ENCODE measurements around the gene RRM2.

GRCh38 chr2:10136101-10136934 is 13.8 kb downstream of the RRM2 start:
- TF ChIP-seq YY1 (IDR thresholded peaks at IDR 0.05; ENCODE audit: extremely low read depth, insufficient replicate concordance, low read depth, low read length) (no peak), JUND (IDR thresholded peaks at IDR 0.05) (0 out of 2 replicates have a peak, but pooled peaks have one; percentile 1), ELF1 (IDR thresholded peaks at IDR 0.05; ENCODE audit: borderline replicate concordance, low read depth) (no peak), POLR2A (IDR thresholded peaks at IDR 0.05; ENCODE audit: borderline replicate concordance, extremely low read depth, insufficient read depth, insufficient read length) (peak; percentile 30), SRF (IDR thresholded peaks at IDR 0.05; ENCODE audit: low read depth) (no peak)
- TF ChIP-seq, protein P1, sequence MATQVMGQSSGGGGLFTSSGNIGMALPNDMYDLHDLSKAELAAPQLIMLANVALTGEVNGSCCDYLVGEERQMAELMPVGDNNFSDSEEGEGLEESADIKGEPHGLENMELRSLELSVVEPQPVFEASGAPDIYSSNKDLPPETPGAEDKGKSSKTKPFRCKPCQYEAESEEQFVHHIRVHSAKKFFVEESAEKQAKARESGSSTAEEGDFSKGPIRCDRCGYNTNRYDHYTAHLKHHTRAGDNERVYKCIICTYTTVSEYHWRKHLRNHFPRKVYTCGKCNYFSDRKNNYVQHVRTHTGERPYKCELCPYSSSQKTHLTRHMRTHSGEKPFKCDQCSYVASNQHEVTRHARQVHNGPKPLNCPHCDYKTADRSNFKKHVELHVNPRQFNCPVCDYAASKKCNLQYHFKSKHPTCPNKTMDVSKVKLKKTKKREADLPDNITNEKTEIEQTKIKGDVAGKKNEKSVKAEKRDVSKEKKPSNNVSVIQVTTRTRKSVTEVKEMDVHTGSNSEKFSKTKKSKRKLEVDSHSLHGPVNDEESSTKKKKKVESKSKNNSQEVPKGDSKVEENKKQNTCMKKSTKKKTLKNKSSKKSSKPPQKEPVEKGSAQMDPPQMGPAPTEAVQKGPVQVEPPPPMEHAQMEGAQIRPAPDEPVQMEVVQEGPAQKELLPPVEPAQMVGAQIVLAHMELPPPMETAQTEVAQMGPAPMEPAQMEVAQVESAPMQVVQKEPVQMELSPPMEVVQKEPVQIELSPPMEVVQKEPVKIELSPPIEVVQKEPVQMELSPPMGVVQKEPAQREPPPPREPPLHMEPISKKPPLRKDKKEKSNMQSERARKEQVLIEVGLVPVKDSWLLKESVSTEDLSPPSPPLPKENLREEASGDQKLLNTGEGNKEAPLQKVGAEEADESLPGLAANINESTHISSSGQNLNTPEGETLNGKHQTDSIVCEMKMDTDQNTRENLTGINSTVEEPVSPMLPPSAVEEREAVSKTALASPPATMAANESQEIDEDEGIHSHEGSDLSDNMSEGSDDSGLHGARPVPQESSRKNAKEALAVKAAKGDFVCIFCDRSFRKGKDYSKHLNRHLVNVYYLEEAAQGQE (IDR thresholded peaks at IDR 0.05; ENCODE audit: low read depth) = no peak

Measured in HCT116 (cell line).